Measurements from ENCODE around the gene CACNG3.
"Not testable (repeated sequence)": the region's sequence is repeated elsewhere in the genome, so short reads cannot be mapped to it uniquely, and the experiment has no call there.

CACNG3 gene

DNA sequence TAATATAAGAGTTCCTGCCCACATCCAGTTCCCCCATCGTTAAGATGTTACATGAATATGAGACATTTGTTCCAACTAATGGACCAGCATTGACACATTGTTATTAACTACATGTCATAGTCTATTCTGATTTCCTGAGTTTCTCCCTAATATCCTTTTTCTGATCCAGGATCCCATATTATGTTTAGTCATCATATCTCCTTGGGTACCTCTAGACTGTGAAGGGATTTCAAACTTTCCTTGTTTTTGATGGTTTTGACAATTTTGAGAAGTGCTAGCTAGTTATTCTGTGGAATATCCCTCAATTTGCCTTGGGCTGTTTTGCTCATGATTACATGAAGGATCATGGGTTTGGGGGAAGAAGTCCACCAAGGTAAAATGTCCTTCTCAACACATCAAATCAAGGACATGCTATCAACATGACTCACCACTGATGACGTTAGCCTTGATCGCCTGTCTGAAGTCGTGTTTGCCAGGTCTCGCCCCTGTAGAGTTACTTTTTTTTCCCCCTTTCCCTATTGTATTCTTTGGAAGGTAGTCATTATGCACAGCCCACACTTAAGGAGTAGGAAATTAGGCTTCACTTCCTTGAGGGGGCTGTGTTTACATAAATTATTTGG lies 42.5 kb downstream of the CACNG3 start:
- Histone ChIP-seq H3F3A (ENCODE audit: low read depth) (no peaks in the 10 kb centered on the region), H3K9me2 (replicated peaks; ENCODE audit: low read depth, low read length) (no peaks in the 10 kb centered on the region), H3K9me3 (ENCODE audit: insufficient read depth, low read depth, low read length) (no peaks in the 10 kb centered on the region), H3K9ac (ENCODE audit: low read depth, low read length, poor library complexity, severe bottlenecking) (no peak overlapping the region), H3K4me3 (ENCODE audit: low read length, poor library complexity, severe bottlenecking) (no peak overlapping the region), H4K20me1 (ENCODE audit: insufficient read depth, low read length, poor library complexity, severe bottlenecking) (no peaks in the 10 kb centered on the region), H3K4me1 (ENCODE audit: insufficient read depth, low read length, poor library complexity, severe bottlenecking) (no peaks in the 10 kb centered on the region), H3K36me3 (ENCODE audit: insufficient read depth, low read length) (no peaks in the 10 kb centered on the region), H3K79me2 (ENCODE audit: insufficient read depth, low read length) (no peaks in the 10 kb centered on the region), H3K4me2 (ENCODE audit: low read depth, low read length, poor library complexity, severe bottlenecking) (no peak overlapping the region), H2AFZ (ENCODE audit: low read length) (no peak overlapping the region), H3K27me3 (ENCODE audit: insufficient read depth, low read length, poor library complexity, severe bottlenecking) (no peaks in the 10 kb centered on the region)
- TF ChIP-seq CTCF (conservative IDR thresholded peaks at IDR 0.05; ENCODE audit: low read length), result no peak
- no peak for TF ChIP-seq EZH2phosphoT487 (IDR thresholded peaks at IDR 0.05; ENCODE audit: borderline replicate concordance)

DNA sequence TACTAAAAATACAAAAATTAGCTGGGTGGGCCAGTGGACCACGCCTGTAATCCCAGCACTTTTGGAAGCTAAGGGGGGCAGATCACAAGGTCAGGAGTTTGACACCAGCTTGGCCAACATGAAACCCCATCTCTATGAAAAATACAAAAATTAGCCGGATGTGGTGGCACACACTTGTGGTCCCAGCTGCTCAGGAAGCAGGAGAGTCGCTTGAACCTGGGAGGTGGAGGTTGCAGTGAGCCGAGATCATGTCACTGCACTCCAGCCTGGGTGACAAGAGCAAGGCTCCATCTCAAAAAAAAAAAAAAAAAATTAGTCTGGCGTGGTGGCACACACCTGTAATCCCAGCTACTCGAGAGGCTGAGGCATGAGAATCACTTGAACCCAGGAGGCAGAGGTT lies 44.6 kb downstream of the CACNG3 start:
- not testable (repeated sequence) for H3K4me1 ChIP-seq (ENCODE audit: insufficient read depth, low read length, poor library complexity, severe bottlenecking); H3K9me3 ChIP-seq (ENCODE audit: insufficient read depth, low read depth, low read length); H3K36me3 ChIP-seq (ENCODE audit: insufficient read depth, low read length); H3K4me3 ChIP-seq (ENCODE audit: low read length, poor library complexity, severe bottlenecking); H4K20me1 ChIP-seq (ENCODE audit: insufficient read depth, low read length, poor library complexity, severe bottlenecking); H3F3A ChIP-seq (ENCODE audit: low read depth); H3K9ac ChIP-seq (ENCODE audit: low read depth, low read length, poor library complexity, severe bottlenecking); H3K79me2 ChIP-seq (ENCODE audit: insufficient read depth, low read length); H3K4me2 ChIP-seq (ENCODE audit: low read depth, low read length, poor library complexity, severe bottlenecking); H2AFZ ChIP-seq (ENCODE audit: low read length); H3K9me2 ChIP-seq (replicated peaks; ENCODE audit: low read depth, low read length); H3K27me3 ChIP-seq (ENCODE audit: insufficient read depth, low read length, poor library complexity, severe bottlenecking)

DNA sequence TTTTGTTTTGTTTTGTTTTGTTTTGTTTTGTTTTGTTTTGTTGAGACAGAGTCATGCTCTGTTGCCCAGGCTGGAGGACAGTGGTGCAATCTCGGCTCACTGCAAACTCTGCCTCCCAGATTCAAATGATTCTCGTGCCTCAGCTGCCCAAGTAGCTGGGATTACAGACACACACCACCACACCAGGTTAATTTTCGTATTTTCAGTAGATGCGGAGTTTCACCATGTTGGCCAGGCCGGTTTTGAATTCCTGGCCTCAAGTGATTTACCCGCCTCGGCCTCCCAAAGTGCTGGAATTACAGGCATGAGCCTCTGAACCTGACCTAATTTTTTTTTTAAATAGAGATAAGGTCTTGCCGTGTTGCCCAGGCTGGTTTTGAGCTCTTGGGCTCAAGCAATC lies 46.5 kb downstream of the CACNG3 start:
- no peaks in the 10 kb centered on the region for H3K27me3 ChIP-seq (ENCODE audit: insufficient read depth, low read length, poor library complexity, severe bottlenecking)
- no peaks in the 10 kb centered on the region for H3K9me3 ChIP-seq (ENCODE audit: insufficient read depth, low read depth, low read length)
- H2AFZ ChIP-seq (ENCODE audit: low read length), result no peak overlapping the region
- no peak overlapping the region for H3K9ac ChIP-seq (ENCODE audit: low read depth, low read length, poor library complexity, severe bottlenecking)
- H3K9me2 ChIP-seq (replicated peaks; ENCODE audit: low read depth, low read length), result no peaks in the 10 kb centered on the region
- H3K4me3 ChIP-seq (ENCODE audit: low read length, poor library complexity, severe bottlenecking), result no peak overlapping the region
- no peak for TF ChIP-seq EZH2phosphoT487 (IDR thresholded peaks at IDR 0.05; ENCODE audit: borderline replicate concordance)
- no peak for TF ChIP-seq CTCF (conservative IDR thresholded peaks at IDR 0.05; ENCODE audit: low read length)
- H3K4me1 ChIP-seq (ENCODE audit: insufficient read depth, low read length, poor library complexity, severe bottlenecking), result no peaks in the 10 kb centered on the region
- H3K79me2 ChIP-seq (ENCODE audit: insufficient read depth, low read length), result no peaks in the 10 kb centered on the region
- H3K4me2 ChIP-seq (ENCODE audit: low read depth, low read length, poor library complexity, severe bottlenecking), result no peak overlapping the region
- no peaks in the 10 kb centered on the region for H3K36me3 ChIP-seq (ENCODE audit: insufficient read depth, low read length)
- no peaks in the 10 kb centered on the region for H3F3A ChIP-seq (ENCODE audit: low read depth)
- H4K20me1 ChIP-seq (ENCODE audit: insufficient read depth, low read length, poor library complexity, severe bottlenecking), result no peaks in the 10 kb centered on the region

- Histone ChIP-seq H3K9ac (ENCODE audit: low read depth, low read length, poor library complexity, severe bottlenecking) (no peak overlapping the region), H4K20me1 (ENCODE audit: insufficient read depth, low read length, poor library complexity, severe bottlenecking) (no peaks in the 10 kb centered on the region), H3K36me3 (ENCODE audit: insufficient read depth, low read length) (no peaks in the 10 kb centered on the region), H3K9me2 (replicated peaks; ENCODE audit: low read depth, low read length) (no peaks in the 10 kb centered on the region), H3K4me2 (ENCODE audit: low read depth, low read length, poor library complexity, severe bottlenecking) (no peak overlapping the region), H3K4me1 (ENCODE audit: insufficient read depth, low read length, poor library complexity, severe bottlenecking) (no peaks in the 10 kb centered on the region), H3F3A (ENCODE audit: low read depth) (no peaks in the 10 kb centered on the region), H3K9me3 (ENCODE audit: insufficient read depth, low read depth, low read length) (no peaks in the 10 kb centered on the region), H3K4me3 (ENCODE audit: low read length, poor library complexity, severe bottlenecking) (no peak overlapping the region), H3K27me3 (ENCODE audit: insufficient read depth, low read length, poor library complexity, severe bottlenecking) (no peaks in the 10 kb centered on the region), H3K79me2 (ENCODE audit: insufficient read depth, low read length) (no peaks in the 10 kb centered on the region), H2AFZ (ENCODE audit: low read length) (no peak overlapping the region)
- no peak for TF ChIP-seq CTCF (conservative IDR thresholded peaks at IDR 0.05; ENCODE audit: low read length)
Measured at GRCh38 chr16:24308200-24308599, 52.1 kb downstream of the CACNG3 start.
